CD4-positive, alpha-beta T cell treated with Interleukin-21 for 1 hour (primary cell): ENCODE results near the gene LRP1B.

ENCODE experiments used
- DNase-seq: peaks from one replicate; pipeline ENCODE4 v3.0.0-alpha.2; 2020

LRP1B gene

GRCh38 chr2:142038826-142039225, 92.0 kb downstream of the LRP1B start:
- no peak for DNase-seq

GRCh38 chr2:142037744-142038143, 93.1 kb downstream of the LRP1B start:
- no peak for DNase-seq

GRCh38 chr2:142037066-142037465, 93.8 kb downstream of the LRP1B start:
- DNase-seq: no peak

GRCh38 chr2:142033393-142033792, 97.4 kb downstream of the LRP1B start:
- DNase-seq: no peak

- no peak for DNase-seq
Observed at GRCh38 chr2:142031656-142032055, 99.2 kb downstream of the LRP1B start.

GRCh38 chr2:142030735-142031134, 100.1 kb downstream of the LRP1B start:
- DNase-seq: no peak

GRCh38 chr2:142029974-142030373, 100.8 kb downstream of the LRP1B start:
- DNase-seq: no peak

GRCh38 chr2:142025394-142025793, 105.4 kb downstream of the LRP1B start:
- DNase-seq: no peak

GRCh38 chr2:142020368-142020767, 110.4 kb downstream of the LRP1B start:
- no peak for DNase-seq

- DNase-seq: no peak
Observed at GRCh38 chr2:142014536-142014935, 116.3 kb downstream of the LRP1B start.

GRCh38 chr2:142012797-142013196, 118.0 kb downstream of the LRP1B start:
- DNase-seq: no peak

GRCh38 chr2:142010477-142011270, 120.1 kb downstream of the LRP1B start:
- DNase-seq: no peak

GRCh38 chr2:142008135-142008744, 122.6 kb downstream of the LRP1B start:
- no peak for DNase-seq

- no peak for DNase-seq
Observed at GRCh38 chr2:141994066-141994465, 136.8 kb downstream of the LRP1B start.

- no peak for DNase-seq
Observed at GRCh38 chr2:141992695-141993094, 138.1 kb downstream of the LRP1B start.

- DNase-seq: no peak
Observed at GRCh38 chr2:141968433-141968832, 162.4 kb downstream of the LRP1B start.

GRCh38 chr2:141967980-141968379, 162.8 kb downstream of the LRP1B start:
- DNase-seq: no peak

GRCh38 chr2:141967503-141967902, 163.3 kb downstream of the LRP1B start:
- DNase-seq: no peak

- no peak for DNase-seq
Observed at GRCh38 chr2:141959941-141960340, 170.9 kb downstream of the LRP1B start.

GRCh38 chr2:141959016-141959415, 171.8 kb downstream of the LRP1B start:
- DNase-seq: no peak

GRCh38 chr2:141957827-141958450, 172.9 kb downstream of the LRP1B start:
- DNase-seq: no peak

GRCh38 chr2:141957321-141957720, 173.5 kb downstream of the LRP1B start:
- DNase-seq: no peak

- DNase-seq: no peak
Observed at GRCh38 chr2:141947396-141948114, 183.3 kb downstream of the LRP1B start.
